WERI-Rb-1 (cell line): ENCODE results near the gene MIER1.
"Not testable (repeated sequence)": the region's sequence is repeated elsewhere in the genome, so short reads cannot be mapped to it uniquely, and the experiment has no call there.

Source experiments
- DNase-seq: peaks from one replicate; pipeline ENCODE4 v3.0.0-alpha.2; 2020
- H3K27ac ChIP-seq: fragments of 250-450 bp; sonication (Bioruptor Pico); 2 replicates; pipeline ENCODE4 v1.5.1; 2020; ENCODE audit warnings: mild to moderate bottlenecking, moderate library complexity
- H3K27me3 ChIP-seq: fragments of 250-450 bp; sonication (Bioruptor Pico); 2 replicates; pipeline ENCODE4 v1.5.1; 2021; ENCODE audit warnings: mild to moderate bottlenecking, low read depth, moderate library complexity; ENCODE audit not compliant: insufficient read depth, severe bottlenecking
- H3K36me3 ChIP-seq: fragments of 250-450 bp; sonication (Bioruptor Pico); 2 replicates; pipeline ENCODE4 v1.5.1; 2020; ENCODE audit warnings: mild to moderate bottlenecking, moderate library complexity
- H3K4me3 ChIP-seq: 2 replicates; pipeline ENCODE4 v1.5.1; 2011; ENCODE audit warnings: low read depth, mild to moderate bottlenecking, control low read depth, low read length
- H3K9me3 ChIP-seq: fragments of 250-450 bp; sonication (Bioruptor Pico); 2 replicates; pipeline ENCODE4 v1.5.1; 2021; ENCODE audit warnings: mild to moderate bottlenecking, moderate library complexity; ENCODE audit not compliant: severe bottlenecking
- TF ChIP-seq, protein P1 (sequence below): IDR thresholded peaks from 2 replicates; pipeline ENCODE4 v1.5.1; 2011; ENCODE audit warnings: low read depth, mild to moderate bottlenecking, control low read depth, inconsistent platforms, low read length

MIER1 gene

DNA sequence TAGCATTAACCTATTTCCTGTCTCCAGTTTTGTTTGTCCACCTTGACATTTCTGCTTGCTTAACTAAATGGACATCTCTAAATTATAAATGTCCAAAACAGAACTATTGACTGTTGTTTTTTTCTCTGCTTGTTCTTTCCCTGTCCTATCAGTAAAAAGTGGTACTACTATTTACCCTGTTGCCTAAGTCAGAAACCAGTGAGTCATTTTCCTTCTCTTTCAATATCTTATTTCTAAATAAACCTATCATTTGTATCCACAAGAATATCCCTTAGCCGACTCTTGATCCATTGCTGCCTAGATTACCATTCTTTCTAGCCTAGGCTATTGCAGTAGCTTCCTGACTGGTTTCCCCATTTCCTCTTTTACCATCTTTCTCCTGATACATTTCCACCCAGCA, 22.5 kb downstream of the MIER1 start:
- TF ChIP-seq, protein P1, sequence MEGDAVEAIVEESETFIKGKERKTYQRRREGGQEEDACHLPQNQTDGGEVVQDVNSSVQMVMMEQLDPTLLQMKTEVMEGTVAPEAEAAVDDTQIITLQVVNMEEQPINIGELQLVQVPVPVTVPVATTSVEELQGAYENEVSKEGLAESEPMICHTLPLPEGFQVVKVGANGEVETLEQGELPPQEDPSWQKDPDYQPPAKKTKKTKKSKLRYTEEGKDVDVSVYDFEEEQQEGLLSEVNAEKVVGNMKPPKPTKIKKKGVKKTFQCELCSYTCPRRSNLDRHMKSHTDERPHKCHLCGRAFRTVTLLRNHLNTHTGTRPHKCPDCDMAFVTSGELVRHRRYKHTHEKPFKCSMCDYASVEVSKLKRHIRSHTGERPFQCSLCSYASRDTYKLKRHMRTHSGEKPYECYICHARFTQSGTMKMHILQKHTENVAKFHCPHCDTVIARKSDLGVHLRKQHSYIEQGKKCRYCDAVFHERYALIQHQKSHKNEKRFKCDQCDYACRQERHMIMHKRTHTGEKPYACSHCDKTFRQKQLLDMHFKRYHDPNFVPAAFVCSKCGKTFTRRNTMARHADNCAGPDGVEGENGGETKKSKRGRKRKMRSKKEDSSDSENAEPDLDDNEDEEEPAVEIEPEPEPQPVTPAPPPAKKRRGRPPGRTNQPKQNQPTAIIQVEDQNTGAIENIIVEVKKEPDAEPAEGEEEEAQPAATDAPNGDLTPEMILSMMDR = no peak
- no peak for DNase-seq
- peaks cover 63% of the 10 kb centered on the region for H3K36me3 ChIP-seq
- H3K27ac ChIP-seq = no peak overlapping the region
- H3K4me3 ChIP-seq = no peak overlapping the region
- no peaks in the 10 kb centered on the region for H3K9me3 ChIP-seq
- H3K27me3 ChIP-seq = no peaks in the 10 kb centered on the region

DNA sequence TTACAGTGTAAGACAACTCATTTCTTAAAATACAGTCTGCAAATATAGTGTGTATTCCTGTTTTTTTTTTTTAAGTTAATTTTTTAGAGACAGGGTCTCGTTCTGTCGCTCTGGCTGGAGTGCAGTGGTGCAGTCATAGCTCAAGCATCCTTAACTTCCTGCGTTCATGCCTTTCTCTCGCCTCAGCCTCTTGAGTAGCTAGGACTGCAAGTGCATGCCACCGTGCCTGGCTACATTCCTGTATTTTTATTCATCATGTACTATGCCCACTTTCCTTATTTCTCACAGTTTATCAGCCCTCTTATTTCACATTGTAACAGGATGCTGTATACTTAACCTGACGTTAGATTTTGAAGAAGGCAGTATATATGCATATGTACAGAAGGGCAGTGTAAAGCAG, 26.7 kb downstream of the MIER1 start:
- Histone ChIP-seq H3K36me3 (peaks cover 44% of the 10 kb centered on the region), H3K27ac (no peak overlapping the region), H3K4me3 (no peak overlapping the region), H3K27me3 (no peaks in the 10 kb centered on the region), H3K9me3 (no peaks in the 10 kb centered on the region)
- TF ChIP-seq, protein P1 = no peak
- no peak for DNase-seq

DNA sequence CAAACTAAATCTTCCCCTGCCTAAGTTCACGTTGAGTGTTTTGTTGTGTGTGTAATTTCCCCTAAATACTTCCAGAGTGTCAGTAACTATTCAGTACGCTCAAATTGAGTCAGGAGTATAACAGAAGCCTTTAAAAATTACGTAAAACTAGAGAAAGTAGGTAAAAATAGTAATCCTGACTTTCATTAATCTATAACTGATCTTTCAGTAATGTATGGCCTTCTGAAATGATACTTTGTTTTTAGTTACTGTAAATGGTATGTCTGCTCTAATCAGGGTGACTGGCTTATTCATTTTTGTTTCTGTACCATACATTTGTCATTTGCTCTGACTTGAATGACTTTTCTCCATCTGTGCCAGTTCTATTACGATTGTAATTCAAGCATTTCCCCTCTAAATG, 29.4 kb downstream of the MIER1 start:
- no peak overlapping the region for H3K4me3 ChIP-seq
- no peak for DNase-seq
- H3K9me3 ChIP-seq = no peaks in the 10 kb centered on the region
- H3K36me3 ChIP-seq = peaks cover 45% of the 10 kb centered on the region
- no peaks in the 10 kb centered on the region for H3K27me3 ChIP-seq
- TF ChIP-seq, protein P1 = no peak
- no peak overlapping the region for H3K27ac ChIP-seq

DNA sequence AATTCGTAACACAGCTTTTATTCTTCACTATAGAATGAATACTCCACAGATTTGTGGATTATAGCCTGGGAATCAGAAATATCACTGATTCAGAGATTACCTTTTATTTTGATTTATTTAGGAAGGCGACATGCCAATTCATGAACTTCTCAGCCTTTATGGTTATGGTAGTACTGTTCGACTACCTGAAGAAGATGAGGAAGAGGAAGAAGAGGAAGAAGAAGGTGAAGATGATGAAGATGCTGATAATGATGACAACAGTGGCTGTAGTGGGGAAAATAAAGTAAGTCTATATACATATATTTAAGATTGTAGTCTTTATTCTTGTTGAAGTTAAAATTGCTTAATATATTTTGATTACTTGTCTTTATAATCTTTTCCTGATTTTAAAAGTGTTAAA, 33.1 kb downstream of the MIER1 start:
- H3K9me3 ChIP-seq = no peaks in the 10 kb centered on the region
- H3K27me3 ChIP-seq = no peaks in the 10 kb centered on the region
- no peak for DNase-seq
- TF ChIP-seq, protein P1 = no peak
- H3K27ac ChIP-seq = no peak overlapping the region
- H3K36me3 ChIP-seq = peaks cover 53% of the 10 kb centered on the region
- H3K4me3 ChIP-seq = no peak overlapping the region

DNA sequence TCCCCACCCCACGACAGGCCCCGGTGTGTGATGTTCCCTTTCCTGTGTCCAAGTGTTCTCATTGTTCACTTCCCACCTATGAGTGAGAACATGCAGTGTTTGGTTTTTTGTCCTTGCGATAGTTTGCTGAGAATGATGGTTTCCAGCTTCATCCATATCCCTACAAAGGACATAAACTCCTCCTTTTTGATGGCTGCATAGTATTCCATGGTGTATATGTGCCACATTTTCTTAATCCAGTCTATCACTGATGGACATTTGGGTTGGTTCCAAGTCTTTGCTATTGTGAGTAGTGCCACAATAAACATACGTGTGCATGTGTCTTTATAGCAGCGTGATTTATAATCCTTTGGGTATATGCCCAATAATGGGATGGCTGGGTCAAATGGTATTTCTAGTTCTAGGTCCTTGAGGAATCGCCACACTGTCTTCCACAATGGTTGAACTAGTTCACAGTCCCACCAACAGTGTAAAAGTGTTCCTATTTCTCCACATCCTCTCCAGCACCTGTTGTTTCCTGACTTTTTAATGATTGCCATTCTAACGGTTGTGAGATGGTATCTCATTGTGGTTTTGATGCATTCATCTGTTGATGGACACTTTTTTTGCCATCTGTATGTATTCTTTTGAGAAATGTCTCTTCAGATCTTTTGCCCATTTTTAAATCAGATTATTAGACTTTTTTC, 41.5 kb downstream of the MIER1 start:
- H3K36me3 ChIP-seq = peaks cover 67% of the 10 kb centered on the region
- DNase-seq, H3K9me3 ChIP-seq, H3K27ac ChIP-seq, H3K27me3 ChIP-seq, H3K4me3 ChIP-seq: not testable (repeated sequence)

DNA sequence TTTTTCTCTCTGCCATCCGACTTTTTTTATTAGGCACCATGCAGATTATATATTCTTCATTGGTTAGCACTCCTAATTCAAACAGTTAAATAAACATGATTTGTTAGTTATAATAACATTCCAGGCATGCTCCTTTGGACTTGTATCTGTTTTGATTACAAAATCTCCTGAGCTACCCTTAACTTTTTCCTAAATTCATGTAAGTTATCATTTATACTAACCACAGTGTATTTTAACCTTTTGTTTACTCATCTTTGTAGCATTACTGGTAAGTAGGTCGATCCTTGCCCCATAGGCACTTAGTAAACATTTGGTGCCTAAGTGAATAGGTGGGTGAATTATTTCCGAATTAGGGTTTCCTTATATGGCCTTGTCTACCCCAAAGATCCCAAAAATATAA, 43.8 kb downstream of the MIER1 start:
- no peaks in the 10 kb centered on the region for H3K9me3 ChIP-seq
- H3K27me3 ChIP-seq = no peaks in the 10 kb centered on the region
- H3K36me3 ChIP-seq = peaks cover 53% of the 10 kb centered on the region
- DNase-seq = no peak
- TF ChIP-seq, protein P1 = no peak
- H3K27ac ChIP-seq = no peak overlapping the region
- no peak overlapping the region for H3K4me3 ChIP-seq
